GM19455 (cell line): ENCODE results near the gene KCNK5.

Experiments
- ATAC-seq: cut with Tn5 transposase; IDR thresholded peaks from one replicate; pipeline ENCODE4 v1.9.1; 2021; ENCODE audit not compliant: unreplicated experiment

The KCNK5 gene

DNA sequence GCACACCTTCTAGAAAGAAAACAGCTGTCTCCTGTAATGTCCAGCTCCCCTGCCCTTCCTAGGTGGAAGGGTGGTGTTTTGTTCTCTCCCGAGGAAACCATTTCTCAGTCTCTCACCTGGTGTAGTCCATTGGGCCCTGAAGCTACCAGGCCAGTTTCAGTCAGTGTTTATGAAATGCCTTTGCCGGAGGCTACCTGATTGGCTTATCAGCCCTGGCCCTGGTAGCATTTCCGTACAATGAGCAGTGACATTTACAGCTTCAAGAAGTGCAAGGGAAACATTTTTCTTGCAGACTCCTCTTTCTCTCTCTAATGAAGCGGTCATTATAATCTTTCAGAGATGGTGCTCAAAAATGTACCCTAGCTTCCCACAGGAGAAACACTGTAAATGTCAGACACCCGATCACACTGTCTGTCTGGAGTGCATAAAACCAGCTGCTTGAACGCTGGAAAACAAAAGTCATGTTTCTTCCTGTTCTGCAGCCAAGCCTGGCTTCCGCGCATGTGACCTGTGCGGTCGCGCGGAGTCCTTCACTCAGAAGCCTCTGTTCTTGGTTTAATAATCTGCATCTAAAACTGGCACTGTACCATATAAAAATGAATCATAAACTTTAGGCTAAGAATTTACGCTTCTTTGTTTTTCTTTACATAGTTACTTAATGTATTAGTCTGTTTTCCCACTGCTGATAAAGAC is 85.9 kb downstream of the KCNK5 start:
- ATAC-seq = no peak

DNA sequence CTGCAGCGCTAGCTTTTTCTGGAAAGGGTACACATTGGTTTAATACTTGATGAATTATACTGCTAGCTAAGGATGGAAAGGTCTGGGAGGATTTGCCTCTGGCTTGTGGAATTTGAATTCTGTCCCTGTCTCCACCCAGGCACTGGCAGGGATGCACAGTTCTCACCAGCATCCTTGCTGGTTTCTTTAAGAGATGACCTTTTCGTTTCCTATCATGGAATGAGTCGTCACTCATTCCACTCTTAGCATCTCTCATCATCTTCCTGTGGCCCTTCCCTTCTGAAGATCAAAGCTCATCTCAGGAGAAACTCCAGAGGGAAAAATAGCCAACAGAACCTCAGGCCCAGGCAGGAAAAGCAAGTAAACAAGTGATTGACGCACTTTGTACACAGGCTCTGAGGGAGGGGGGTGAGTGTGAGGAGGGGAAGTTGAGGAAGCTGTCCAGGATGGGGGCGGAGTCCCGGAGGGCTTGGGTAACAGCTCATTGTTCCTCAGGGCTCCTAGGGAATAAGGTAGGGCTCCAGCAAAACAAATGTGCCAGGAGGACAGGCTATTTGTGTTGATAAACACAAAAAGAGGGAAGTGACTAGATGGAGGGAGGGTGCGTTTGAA is 88.6 kb downstream of the KCNK5 start:
- no peak for ATAC-seq
